GM12872 (cell line): ENCODE measurements around the gene SPNS2.

ENCODE experiments used
- CTCF ChIP-seq: IDR thresholded peaks from 3 replicates; pipeline ENCODE4 v1.5.1; 2011; ENCODE audit warnings: low read depth, mild to moderate bottlenecking, low read length, moderate library complexity; ENCODE audit not compliant: insufficient read depth

The SPNS2 gene

GRCh38 chr17:4559966-4560365 lies 61.3 kb downstream of the SPNS2 start:
- TF ChIP-seq CTCF: no peak

DNA sequence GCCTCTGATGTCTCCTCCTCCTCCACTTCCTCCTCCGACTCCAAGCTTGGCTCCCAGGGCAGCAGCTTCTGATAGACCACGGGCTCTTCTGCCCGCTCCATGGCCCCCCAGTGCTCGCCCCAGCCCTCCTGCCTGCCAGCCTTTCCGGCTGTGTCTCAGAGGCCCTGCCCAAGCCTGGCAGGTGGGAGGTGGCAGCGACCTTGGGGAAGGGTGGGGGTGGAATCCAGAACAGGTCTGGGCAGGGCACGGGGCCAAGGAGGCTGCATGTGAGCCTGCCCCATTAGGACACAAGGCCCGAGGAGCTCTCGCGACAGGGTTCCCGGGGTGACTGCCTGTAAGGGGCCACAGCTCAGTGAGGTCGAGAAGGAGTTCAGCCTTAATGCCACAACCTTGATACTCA lies 61.7 kb downstream of the SPNS2 start, which contains the start of gene GGT6:
Gene GGT6 (minus strand): TSS at position 157 of the 400 bp plus-strand sequence. CDS start 56 bp downstream, at position 101.
- no peak for TF ChIP-seq CTCF

DNA sequence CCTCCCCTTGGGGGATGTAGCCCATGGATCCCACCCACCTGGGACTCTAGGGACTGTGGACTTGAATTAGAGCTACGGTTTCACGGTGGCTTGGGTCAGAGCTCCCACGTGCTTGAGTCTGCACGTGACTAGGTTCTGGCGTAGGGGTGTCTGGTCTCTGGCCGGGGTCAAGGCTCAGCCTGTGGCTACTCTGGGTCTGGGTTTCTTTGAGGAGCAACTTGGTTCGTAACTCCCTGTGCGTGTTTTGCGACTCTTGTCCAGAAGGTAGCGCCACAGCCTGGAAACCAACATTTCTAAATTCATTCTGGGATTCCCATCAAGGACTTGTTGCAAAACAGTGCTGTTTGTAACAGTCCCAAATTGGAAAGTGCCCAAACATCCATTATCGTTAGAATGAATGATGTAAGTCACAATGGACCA lies 62.2 kb downstream of the SPNS2 start:
- 0 out of 3 replicates have a peak, but pooled peaks have one; percentile 2 for TF ChIP-seq CTCF

DNA sequence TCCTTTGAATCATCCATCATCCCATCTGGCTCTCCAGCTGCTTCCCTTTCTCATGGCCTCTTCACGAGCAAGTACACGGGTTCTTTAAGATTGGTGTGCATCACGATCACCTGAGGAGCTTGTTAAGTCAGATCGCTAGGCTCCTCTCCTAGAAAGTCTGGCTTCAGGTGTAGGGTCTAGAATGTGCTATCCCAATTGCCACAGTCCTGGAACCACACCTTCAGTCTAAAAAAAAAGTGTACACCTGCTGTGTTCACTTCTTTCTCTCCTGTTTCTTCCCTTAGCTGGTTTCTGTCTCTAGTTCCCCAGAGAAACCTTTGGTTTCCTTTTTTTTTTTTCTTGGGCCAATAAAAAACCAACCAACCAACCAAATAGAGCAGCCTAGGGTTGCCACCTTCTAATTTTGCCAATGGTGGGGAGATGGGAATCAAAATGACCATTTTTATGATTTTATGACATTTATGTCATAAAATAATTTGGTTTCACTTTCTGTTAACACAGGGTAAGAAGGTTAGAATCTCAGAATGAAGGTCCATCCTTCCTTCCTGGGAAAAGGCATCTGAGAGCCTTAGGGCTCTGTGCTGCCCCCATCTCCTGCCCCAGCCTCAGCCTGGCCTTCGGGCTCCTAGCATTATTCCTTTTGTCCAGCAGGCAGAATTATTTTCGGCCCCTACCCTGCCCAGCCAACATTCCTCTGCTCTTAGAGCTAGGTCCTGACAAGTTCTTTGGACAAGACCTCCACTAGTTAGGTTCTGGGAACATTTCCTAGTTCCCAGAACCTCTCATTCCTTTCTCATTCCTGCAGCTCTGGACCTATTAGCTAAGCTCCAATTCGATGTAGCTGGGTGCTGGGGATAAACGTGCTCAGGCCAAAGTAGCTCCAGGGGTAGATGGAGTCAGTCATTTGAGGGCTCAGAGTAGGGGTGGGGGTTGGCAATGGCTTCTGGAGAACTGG lies 63.6 kb downstream of the SPNS2 start:
- TF ChIP-seq CTCF: no peak

DNA sequence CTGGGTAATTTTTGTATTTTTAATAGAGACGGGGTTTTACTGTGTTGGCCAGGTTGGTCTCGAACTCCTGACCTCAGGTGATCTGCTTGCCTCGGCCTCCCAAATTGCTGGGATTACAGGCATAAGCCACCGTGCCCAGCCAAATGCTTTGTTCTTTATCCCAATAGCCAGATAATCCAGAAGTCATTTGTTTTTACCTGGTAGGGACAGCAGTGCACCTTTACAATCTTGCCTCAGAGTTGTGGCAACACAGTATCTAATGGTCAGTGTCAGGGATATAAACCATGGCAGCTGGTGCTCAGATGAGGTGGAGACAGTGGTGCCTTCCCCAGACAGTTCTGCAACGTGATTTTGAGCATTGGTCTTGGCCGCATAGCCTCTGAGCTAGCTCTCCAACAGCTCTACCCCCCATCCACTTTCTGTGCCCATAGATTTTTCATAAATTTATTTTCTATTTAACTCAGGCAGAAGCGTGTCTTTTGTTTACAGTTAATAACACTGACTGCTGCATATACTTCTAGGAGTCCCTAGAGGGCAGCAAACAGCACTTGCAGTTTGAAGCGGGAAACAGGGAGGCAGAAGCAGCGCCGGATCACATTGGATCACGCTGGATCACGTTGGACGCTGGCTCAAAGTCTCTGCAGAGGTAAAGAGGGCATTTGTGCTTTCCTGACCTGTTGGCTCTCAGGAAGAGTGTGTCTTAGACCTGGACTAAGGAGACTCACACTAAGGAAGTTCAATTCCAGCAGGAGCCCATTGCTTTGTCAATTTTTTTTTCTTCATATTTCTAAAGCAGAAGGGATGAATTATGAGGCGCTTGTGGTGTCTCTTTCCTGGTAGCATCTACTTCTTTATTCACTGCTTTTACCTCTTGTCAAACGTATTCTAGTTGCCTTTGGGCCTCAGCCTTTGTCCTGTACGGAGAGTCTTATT lies 66.8 kb downstream of the SPNS2 start:
- TF ChIP-seq CTCF: peak; percentile 88

DNA sequence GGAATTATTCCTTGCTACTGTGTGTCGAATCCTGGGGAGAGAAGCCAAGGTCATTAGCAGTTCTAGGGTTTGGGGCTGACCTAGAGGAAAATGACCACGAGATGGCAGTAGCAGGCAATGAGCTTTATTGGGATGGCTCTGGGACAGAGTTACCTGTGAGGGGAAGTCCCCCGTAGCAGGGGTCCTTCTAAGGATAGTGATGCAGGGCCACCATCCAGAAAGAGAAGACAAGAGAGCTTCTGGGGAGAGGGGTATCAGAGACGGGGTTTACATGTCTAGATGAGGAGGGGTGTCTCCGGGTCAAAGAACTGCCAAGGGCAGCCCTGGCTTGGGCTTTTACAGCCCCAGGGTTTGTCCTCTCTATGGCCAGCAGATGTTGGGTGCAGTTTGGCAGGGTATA lies 68.1 kb downstream of the SPNS2 start:
- peak; percentile 82 for TF ChIP-seq CTCF

DNA sequence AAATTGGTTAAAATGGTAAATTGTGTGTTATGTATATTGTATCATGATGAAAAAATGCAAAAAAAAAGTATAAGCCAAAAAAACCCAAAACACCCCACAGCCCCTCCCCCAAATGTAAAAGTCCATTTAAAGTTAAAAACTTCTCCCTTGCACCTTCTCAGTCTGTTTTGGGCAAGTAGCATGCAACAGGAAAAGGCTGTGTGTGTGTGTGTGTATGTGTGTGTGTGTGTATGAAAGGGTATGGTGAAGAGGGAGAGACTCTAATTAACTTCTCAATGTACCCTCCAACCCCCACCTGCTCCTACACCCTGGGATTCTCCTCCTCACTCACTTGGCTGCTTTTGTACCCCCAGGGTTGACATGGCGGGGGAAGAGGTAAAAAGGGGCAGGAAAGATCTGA lies 70.9 kb downstream of the SPNS2 start:
- no peak for TF ChIP-seq CTCF
